ENCODE results near the gene NAA30. TPM values are rescaled to one million over a fixed set of nuclear protein-coding genes. Genes with fewer than 3 reads are reported as not detected.
"Not testable (repeated sequence)": the region's sequence is repeated elsewhere in the genome, so short reads cannot be mapped to it uniquely, and the experiment has no call there.

The NAA30 gene
- total RNA-seq = 21.4 and 24.0 TPM in 2 replicates

DNA sequence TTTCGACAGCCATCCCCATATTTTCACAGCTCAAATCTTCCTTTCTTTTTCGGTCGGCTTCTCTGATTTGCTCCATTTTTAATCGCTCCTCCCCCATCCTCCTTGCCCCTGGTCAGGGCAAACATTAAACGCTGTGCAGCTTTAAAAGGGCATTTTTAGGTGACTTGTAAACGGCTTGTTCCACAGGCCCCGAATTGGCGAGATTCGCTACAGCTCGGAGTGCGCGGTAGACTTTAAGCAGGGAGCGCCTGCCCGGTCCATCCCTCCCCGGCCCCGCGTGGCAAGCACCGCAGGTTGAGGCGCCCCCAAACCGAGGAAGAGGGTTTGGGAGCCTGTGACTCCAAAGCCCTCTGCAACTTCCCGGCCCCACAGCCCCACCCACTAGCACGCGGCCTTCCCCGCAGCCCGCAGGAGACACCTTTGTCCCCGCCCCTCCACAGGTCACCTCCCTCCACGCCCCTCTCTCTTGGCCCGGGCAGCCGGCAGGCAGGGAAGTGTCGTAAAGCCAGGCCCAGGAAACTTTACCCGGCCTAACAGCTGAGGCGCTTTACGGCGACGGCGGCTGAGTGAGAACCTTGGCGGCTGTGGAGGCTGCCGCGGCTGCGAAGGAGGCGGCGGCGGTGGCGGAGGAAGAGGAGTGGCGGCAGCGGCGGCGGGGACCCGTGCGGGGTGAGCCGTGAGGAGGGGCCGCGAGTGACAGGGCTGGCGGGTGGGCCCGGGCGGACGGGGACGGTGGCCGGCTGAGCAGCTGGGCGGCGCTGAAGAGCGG lies at the start of gene NAA30:
Gene NAA30, plus strand, starts transcription at position 550 of the 769 bp plus-strand sequence. CDS start 372 bp downstream, outside the sequence.
- no peaks in the 10 kb centered on the region for H3K36me3 ChIP-seq (ENCODE audit: control insufficient read depth, insufficient read depth, low read length)
- peak; percentile 79 for DNase-seq (ENCODE audit: low read depth)
- peak within 1 kb of the TSS; percentile 72 for H3K4me3 ChIP-seq (ENCODE audit: low read depth, low read length)
- TF ChIP-seq, protein P1, sequence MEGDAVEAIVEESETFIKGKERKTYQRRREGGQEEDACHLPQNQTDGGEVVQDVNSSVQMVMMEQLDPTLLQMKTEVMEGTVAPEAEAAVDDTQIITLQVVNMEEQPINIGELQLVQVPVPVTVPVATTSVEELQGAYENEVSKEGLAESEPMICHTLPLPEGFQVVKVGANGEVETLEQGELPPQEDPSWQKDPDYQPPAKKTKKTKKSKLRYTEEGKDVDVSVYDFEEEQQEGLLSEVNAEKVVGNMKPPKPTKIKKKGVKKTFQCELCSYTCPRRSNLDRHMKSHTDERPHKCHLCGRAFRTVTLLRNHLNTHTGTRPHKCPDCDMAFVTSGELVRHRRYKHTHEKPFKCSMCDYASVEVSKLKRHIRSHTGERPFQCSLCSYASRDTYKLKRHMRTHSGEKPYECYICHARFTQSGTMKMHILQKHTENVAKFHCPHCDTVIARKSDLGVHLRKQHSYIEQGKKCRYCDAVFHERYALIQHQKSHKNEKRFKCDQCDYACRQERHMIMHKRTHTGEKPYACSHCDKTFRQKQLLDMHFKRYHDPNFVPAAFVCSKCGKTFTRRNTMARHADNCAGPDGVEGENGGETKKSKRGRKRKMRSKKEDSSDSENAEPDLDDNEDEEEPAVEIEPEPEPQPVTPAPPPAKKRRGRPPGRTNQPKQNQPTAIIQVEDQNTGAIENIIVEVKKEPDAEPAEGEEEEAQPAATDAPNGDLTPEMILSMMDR (IDR thresholded peaks at IDR 0.05; ENCODE audit: insufficient read depth, low read length, poor library complexity, severe bottlenecking) = no peak
- no peaks in the 10 kb centered on the region for H3K27me3 ChIP-seq (ENCODE audit: control insufficient read depth, insufficient read depth, low read length)

DNA sequence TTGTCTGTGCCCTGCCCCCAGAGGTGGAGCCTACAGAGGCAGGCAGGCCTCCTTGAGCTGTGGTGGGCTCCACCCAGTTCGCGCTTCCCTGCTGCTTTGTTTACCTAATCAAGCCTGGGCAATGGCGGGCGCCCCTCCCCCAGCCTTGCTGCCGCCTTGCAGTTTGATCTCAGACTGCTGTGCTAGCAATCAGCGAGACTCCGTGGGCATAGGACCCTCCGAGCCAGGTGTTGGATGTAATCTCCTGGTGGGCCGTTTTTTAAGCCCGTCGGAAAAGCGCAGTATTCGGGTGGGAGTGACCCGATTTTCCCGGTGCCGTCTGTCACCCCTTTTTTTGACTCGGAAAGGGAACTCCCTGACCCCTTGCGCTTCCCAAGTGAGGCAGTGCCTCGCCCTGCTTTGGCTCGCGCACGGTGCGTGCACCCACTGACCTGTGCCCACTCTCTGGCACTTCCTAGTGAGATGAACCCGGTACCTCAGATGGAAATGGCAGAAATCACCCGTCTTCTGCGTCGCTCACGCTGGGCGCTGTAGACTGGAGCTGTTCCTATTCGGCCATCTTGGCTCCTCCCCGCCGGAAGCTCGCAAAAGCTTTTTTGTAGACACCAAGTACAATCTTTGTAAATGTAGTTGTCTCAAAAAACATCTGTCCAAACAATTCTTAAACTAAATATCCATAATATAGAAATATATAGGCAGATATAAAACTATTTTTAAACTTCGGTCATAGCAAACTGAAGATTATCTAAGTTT lies 46.7 kb upstream of the NAA30 start:
- not testable (repeated sequence) for H3K4me3 ChIP-seq (ENCODE audit: low read depth, low read length); DNase-seq (ENCODE audit: low read depth); H3K27me3 ChIP-seq (ENCODE audit: control insufficient read depth, insufficient read depth, low read length); H3K36me3 ChIP-seq (ENCODE audit: control insufficient read depth, insufficient read depth, low read length)

DNA sequence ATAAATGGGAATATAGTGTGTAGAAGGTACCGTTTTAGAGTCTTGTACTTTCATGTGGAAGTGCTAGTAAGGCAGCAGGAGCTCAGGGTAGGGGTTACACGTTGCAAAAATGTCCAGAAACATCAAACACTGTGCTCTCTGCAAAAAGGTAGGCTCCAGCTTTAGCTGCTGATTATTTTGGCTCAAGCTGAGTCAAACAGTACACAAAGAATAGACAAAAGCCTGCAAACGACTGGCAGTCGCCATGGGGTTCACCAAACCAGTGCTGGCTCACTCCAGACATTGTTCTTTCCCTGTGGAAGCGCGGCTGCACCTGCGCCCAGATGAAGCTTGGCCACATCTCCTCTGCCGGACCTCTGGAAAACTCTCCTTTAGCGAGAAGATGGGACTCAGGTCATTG lies 45.3 kb upstream of the NAA30 start:
- Histone ChIP-seq H3K27me3 (ENCODE audit: control insufficient read depth, insufficient read depth, low read length) (no peaks in the 10 kb centered on the region), H3K36me3 (ENCODE audit: control insufficient read depth, insufficient read depth, low read length) (no peaks in the 10 kb centered on the region), H3K4me3 (ENCODE audit: low read depth, low read length) (no peak overlapping the region)
- DNase-seq (ENCODE audit: low read depth) = no peak
- TF ChIP-seq, protein P1 (IDR thresholded peaks at IDR 0.05; ENCODE audit: insufficient read depth, low read length, poor library complexity, severe bottlenecking) = no peak

DNA sequence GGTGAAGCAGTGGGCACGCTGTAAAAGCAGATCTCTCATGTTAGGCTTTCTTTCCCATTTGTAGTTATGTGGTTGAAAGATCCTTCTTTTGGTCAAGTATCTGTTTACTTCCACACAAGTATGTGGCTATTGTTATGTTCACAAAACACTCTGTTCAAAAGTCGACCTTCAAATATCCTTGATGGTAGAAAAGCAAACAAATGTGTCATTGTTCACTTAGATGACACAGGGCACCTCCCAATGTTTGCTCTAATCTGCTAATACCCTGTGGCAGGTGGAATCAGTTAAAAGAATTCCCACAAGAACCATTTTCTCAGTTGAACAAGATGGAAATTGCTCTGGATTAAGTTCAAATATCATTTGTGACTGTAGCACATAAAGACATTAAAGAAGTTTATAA lies 43.6 kb upstream of the NAA30 start:
- Histone ChIP-seq H3K27me3 (ENCODE audit: control insufficient read depth, insufficient read depth, low read length) (no peaks in the 10 kb centered on the region), H3K36me3 (ENCODE audit: control insufficient read depth, insufficient read depth, low read length) (no peaks in the 10 kb centered on the region), H3K4me3 (ENCODE audit: low read depth, low read length) (no peak overlapping the region)
- TF ChIP-seq, protein P1 (IDR thresholded peaks at IDR 0.05; ENCODE audit: insufficient read depth, low read length, poor library complexity, severe bottlenecking) = no peak
- DNase-seq (ENCODE audit: low read depth) = no peak

DNA sequence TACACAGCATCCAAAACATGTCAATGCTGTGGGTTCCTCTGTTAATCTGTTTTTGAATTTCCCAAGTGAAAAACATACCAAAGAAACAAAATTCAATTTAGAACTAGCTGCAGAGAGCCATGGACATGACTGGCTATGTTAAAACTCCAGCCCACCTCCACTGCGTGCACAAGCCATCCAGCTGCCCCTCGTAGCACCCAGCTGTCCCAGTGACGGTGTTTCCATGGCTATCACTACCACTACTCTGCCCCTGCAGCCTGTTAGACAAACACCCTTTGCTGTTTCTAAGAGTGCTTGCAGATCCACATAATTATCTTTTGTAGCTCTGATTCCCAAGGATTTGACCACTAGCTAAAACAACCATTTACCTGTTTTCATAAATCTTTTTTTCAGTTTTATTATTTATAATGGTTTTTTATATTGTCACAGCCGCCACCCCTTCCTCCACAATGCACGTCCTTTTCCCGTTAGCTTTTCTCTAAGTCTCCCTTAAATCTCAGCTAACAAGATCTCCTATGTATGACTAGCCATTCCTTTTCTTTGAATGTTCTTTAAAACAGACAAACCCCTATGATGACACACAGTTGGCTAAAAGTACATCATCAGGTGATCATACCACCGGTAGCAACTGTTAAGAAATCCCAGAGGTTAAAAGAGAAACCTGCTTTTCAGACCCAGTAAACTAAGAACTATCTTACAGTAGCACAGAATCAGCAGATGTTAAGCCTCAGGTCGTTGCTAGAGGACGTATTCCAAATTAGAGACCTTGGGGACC lies 37.8 kb upstream of the NAA30 start:
- no peaks in the 10 kb centered on the region for H3K27me3 ChIP-seq (ENCODE audit: control insufficient read depth, insufficient read depth, low read length)
- H3K36me3 ChIP-seq (ENCODE audit: control insufficient read depth, insufficient read depth, low read length) = no peaks in the 10 kb centered on the region
- DNase-seq (ENCODE audit: low read depth) = no peak
- TF ChIP-seq, protein P1 (IDR thresholded peaks at IDR 0.05; ENCODE audit: insufficient read depth, low read length, poor library complexity, severe bottlenecking) = no peak
- H3K4me3 ChIP-seq (ENCODE audit: low read depth, low read length) = no peak overlapping the region
